HepG2 (cell line): ENCODE data around the gene AK9. TPM values are rescaled to one million over a fixed set of nuclear protein-coding genes. Genes with fewer than 3 reads are reported as not detected.

Source experiments
- BCL3 ChIP-seq: sonication (generic); formaldehyde crosslinking; IDR thresholded peaks from 2 replicates; pipeline ENCODE4 v1.5.1; 2020; ENCODE audit warnings: mild to moderate bottlenecking, missing genetic modification reagents, moderate library complexity
- ONECUT2 ChIP-seq: sonication (generic); formaldehyde crosslinking; IDR thresholded peaks from 2 replicates; pipeline ENCODE4 v1.4.0; 2020; ENCODE audit warnings: missing genetic modification reagents
- SAFB2 ChIP-seq: sonication (generic); formaldehyde crosslinking; IDR thresholded peaks from 2 replicates; pipeline ENCODE4 v1.5.1; 2020; ENCODE audit warnings: missing genetic modification reagents, low read depth, mild to moderate bottlenecking, borderline replicate concordance
- SRSF1 ChIP-seq: fragments of 200-400 bp; formaldehyde crosslinking; optimal IDR thresholded peaks from 2 replicates; pipeline ENCODE3; 2017; ENCODE audit warnings: mild to moderate bottlenecking, low read depth, low read length, moderate library complexity
- ZNF275 ChIP-seq: sonication (generic); formaldehyde crosslinking; IDR thresholded peaks from 2 replicates; pipeline ENCODE4 v1.8.0; 2022; ENCODE audit warnings: missing genetic modification reagents, mild to moderate bottlenecking, inconsistent platforms, borderline replicate concordance
- ZNF605 ChIP-seq: sonication (generic); formaldehyde crosslinking; IDR thresholded peaks from 2 replicates; pipeline ENCODE4 v1.8.0; 2022; ENCODE audit warnings: mild to moderate bottlenecking, missing genetic modification reagents
- ZSCAN5A ChIP-seq: sonication (generic); formaldehyde crosslinking; IDR thresholded peaks from 2 replicates; pipeline ENCODE4 v1.8.0; 2022; ENCODE audit warnings: mild to moderate bottlenecking, missing genetic modification reagents, borderline replicate concordance
- polyA plus RNA-seq, 8 experiments: library from polyadenylated mRNA; depleted of rRNA in 3 of 8; stranded (reverse) in 7 of 8; unstranded in 1 of 8; fragments of >200 nt; fragmentation: Illumina TruSeq in 4 of 8; extraction: Trizol in 4 of 8; gene quantifications; 2 replicates each; pipeline versions ENCODE4 v1.2.1 to v1.2.3, GENCODE V29; 2011 to 2016; ENCODE audit warnings: low read depth in 4 of 8, missing spikeins in 1 of 8, mixed read lengths in 1 of 8; ENCODE audit not compliant: insufficient read depth in 1 of 8
- total RNA-seq, 5 experiments: library from RNA; depleted of rRNA; stranded (reverse); fragments of >200 nt; fragmentation: Illumina TruSeq; extraction: Trizol; gene quantifications; 2 replicates each; pipeline ENCODE4 v1.2.3, GENCODE V29; 2016; ENCODE audit warnings: low read depth in 1 of 5
- TF ChIP-seq, protein P1 (sequence below): sonication (generic); formaldehyde crosslinking; IDR thresholded peaks from 2 replicates; pipeline ENCODE4 v1.5.0; 2020; ENCODE audit warnings: mild to moderate bottlenecking, missing genetic modification reagents

AK9 gene
- total and polyA plus RNA-seq, 2 of the 13 experiments (the other 11 are each of a cell fraction or from before 2014, with no cell fraction given): 3.2 to 4.8 TPM

DNA sequence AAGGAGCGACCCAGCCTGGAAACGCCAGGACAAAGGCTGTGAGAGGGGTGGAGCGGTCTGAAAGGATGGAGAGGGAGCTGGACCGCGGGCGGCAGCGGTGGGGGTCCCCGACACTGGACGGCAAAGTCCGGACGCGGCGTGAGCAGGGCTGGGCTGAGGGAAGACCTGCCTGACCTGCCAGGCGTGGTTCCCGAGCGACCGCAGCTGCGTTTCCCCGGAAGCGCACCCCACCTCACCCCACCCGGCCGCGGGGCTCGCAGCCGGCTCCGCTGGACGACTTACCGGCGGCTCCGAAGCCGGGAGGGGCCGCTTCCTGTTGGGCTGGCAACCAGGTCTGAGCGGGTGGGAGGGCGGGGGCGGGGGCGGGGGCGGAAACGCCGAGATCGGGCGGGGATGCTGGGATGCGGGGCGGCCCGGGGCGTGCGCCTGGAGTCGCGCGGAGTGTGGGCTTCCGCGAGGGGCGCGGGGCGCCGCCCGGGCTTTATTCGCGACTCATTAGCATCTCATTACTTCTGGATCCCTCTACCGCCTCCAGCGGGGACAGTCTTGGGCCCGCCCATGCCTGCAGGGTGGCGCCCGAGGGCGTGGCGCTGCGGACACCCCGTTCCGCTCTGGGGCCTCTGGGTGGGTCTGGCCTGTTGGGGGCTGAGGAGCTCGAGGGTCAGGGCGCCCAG is 235.4 kb downstream of the AK9 start, which contains the start of gene MICAL1 (continued):
- TF ChIP-seq ZSCAN5A (no peak), SAFB2 (CRISPR knock-in tag) (0 out of 2 replicates have a peak, but pooled peaks have one; percentile 38), ZNF275 (CRISPR knock-in tag) (0 out of 2 replicates have a peak, but pooled peaks have one; percentile 14), BCL3 (CRISPR knock-in tag) (peak; percentile 2; the same call in 1 of the 2 replicates), ZNF605 (CRISPR knock-in tag) (no peak), SRSF1 (no peak), ONECUT2 (CRISPR knock-in tag) (no peak)
- TF ChIP-seq, protein P1, sequence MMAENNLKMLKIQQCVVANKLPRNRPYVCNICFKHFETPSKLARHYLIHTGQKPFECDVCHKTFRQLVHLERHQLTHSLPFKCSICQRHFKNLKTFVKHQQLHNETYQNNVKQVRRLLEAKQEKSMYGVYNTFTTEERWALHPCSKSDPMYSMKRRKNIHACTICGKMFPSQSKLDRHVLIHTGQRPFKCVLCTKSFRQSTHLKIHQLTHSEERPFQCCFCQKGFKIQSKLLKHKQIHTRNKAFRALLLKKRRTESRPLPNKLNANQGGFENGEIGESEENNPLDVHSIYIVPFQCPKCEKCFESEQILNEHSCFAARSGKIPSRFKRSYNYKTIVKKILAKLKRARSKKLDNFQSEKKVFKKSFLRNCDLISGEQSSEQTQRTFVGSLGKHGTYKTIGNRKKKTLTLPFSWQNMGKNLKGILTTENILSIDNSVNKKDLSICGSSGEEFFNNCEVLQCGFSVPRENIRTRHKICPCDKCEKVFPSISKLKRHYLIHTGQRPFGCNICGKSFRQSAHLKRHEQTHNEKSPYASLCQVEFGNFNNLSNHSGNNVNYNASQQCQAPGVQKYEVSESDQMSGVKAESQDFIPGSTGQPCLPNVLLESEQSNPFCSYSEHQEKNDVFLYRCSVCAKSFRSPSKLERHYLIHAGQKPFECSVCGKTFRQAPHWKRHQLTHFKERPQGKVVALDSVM (CRISPR knock-in tag): no peak
